ENCODE data around the gene DENND4A. TPM values are rescaled to one million over a fixed set of nuclear protein-coding genes. Genes with fewer than 3 reads are reported as not detected.

The DENND4A gene
- total RNA-seq, 1 experiment from 2014 or later: 14.4 TPM

DNA sequence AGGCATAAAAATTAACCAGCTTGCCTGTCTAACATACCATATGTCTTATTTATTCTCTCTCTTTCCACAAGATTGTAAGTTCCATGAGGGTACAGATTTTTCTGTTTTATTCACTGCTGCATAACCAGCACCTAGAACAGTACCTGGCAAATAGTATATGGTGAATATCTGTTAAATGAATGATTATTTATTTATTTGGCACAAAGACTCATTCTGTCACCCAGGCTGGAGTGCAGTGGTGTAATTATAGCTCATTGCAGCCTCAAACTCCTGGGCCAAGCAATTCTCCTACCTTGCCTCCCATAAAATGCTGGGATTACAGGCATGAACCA is 24.9 kb downstream of the DENND4A start:
- intact Hi-C loops (cut with micrococcal nuclease; ENCODE audit: unreplicated experiment) (no loop called here), in situ Hi-C loops (cut with HindIII; ENCODE audit: low pct_unique_long_range_greater_than_20kb, low sequenced_read_pairs) (no loop called here)
- POLR2A ChIA-PET: no interaction called here
- Histone ChIP-seq H3K9me3 (ENCODE audit: control insufficient read depth, insufficient read depth, low read depth, low read length) (no peaks in the 10 kb centered on the region), H3K4me1 (ENCODE audit: control insufficient read depth, insufficient read depth, low read length) (no peaks in the 10 kb centered on the region; the same call in 1 of the 2 replicates), H3K27ac (ENCODE audit: low read length) (no peak overlapping the region), H3K27me3 (ENCODE audit: control insufficient read depth, insufficient read depth, low read length) (no peaks in the 10 kb centered on the region), H3K36me3 (ENCODE audit: control insufficient read depth, insufficient read depth, low read length) (no peaks in the 10 kb centered on the region), H3K4me3 (ENCODE audit: low read depth in 2 of 2, low read length in 2 of 2) (no peak overlapping the region)
- DNase-seq (ENCODE audit: low read depth, low spot score): no peak
- ATAC-seq: no peak
- no peak for TF ChIP-seq POLR2AphosphoS5 (IDR thresholded peaks at IDR 0.05; ENCODE audit: low read depth, low read length)
- no TSS peak for BruUV-seq (replicated peaks)
- CTCF ChIA-PET: no interaction called here

DNA sequence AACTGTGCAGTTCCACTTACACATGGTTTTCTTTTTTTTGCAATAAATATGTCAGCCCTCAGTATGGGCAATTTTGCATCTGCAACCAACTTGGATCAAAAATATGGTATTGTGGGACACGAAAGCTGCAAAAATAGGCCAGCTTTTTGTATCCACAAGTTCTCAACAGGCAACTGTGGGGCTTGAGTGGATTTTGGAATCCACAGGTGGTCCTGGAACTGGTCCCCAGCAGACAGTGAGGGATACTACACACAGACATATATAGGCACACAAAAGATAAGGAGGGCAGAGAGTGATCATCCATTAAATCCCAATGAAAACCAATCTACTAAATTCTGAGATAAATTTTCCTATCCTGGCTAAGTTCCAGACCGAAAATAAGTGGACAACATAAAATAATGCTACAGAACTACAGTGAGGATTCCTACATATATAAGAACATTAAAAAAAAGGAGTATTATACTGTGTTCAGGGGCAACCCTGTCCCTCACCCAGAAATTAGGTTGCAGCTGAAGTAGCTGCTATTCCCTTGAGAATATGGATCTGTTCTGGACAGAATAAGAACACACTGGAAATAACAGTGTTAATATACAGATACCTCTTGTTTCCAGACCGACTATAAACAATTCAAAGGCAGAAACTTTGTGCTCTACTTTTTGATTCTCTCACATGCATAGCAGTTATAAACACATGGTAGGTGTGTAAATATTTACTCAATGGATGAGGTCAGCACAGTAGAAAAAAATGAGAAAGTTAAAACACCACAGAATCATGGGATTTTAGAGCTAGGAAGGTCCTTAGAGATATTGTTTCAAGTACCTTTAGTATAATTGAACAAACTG is 25.4 kb downstream of the DENND4A start:
- TF ChIP-seq TCF7L2 (IDR thresholded peaks at IDR 0.05; ENCODE audit: low read depth, low read length) (no peak), POLR2AphosphoS5 (IDR thresholded peaks at IDR 0.05; ENCODE audit: low read depth, low read length) (no peak), SIN3A (IDR thresholded peaks at IDR 0.05; ENCODE audit: borderline replicate concordance, insufficient read depth, low read depth, low read length) (no peak)
- TF ChIP-seq, protein P1, sequence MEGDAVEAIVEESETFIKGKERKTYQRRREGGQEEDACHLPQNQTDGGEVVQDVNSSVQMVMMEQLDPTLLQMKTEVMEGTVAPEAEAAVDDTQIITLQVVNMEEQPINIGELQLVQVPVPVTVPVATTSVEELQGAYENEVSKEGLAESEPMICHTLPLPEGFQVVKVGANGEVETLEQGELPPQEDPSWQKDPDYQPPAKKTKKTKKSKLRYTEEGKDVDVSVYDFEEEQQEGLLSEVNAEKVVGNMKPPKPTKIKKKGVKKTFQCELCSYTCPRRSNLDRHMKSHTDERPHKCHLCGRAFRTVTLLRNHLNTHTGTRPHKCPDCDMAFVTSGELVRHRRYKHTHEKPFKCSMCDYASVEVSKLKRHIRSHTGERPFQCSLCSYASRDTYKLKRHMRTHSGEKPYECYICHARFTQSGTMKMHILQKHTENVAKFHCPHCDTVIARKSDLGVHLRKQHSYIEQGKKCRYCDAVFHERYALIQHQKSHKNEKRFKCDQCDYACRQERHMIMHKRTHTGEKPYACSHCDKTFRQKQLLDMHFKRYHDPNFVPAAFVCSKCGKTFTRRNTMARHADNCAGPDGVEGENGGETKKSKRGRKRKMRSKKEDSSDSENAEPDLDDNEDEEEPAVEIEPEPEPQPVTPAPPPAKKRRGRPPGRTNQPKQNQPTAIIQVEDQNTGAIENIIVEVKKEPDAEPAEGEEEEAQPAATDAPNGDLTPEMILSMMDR (IDR thresholded peaks at IDR 0.05): no peak
- TF ChIP-seq, protein P2, sequence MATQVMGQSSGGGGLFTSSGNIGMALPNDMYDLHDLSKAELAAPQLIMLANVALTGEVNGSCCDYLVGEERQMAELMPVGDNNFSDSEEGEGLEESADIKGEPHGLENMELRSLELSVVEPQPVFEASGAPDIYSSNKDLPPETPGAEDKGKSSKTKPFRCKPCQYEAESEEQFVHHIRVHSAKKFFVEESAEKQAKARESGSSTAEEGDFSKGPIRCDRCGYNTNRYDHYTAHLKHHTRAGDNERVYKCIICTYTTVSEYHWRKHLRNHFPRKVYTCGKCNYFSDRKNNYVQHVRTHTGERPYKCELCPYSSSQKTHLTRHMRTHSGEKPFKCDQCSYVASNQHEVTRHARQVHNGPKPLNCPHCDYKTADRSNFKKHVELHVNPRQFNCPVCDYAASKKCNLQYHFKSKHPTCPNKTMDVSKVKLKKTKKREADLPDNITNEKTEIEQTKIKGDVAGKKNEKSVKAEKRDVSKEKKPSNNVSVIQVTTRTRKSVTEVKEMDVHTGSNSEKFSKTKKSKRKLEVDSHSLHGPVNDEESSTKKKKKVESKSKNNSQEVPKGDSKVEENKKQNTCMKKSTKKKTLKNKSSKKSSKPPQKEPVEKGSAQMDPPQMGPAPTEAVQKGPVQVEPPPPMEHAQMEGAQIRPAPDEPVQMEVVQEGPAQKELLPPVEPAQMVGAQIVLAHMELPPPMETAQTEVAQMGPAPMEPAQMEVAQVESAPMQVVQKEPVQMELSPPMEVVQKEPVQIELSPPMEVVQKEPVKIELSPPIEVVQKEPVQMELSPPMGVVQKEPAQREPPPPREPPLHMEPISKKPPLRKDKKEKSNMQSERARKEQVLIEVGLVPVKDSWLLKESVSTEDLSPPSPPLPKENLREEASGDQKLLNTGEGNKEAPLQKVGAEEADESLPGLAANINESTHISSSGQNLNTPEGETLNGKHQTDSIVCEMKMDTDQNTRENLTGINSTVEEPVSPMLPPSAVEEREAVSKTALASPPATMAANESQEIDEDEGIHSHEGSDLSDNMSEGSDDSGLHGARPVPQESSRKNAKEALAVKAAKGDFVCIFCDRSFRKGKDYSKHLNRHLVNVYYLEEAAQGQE (IDR thresholded peaks at IDR 0.05; ENCODE audit: insufficient read depth in 1 of 2, low read depth in 2 of 2, low read length in 1 of 2): no peak
- DNase-seq (ENCODE audit: low read depth, low spot score) (no peak), ATAC-seq (no peak)
- no TSS peak for BruUV-seq (replicated peaks)
- Histone ChIP-seq H3K27me3 (ENCODE audit: control insufficient read depth, insufficient read depth, low read length) (no peaks in the 10 kb centered on the region), H3K27ac (ENCODE audit: low read length) (no peak overlapping the region), H3K36me3 (ENCODE audit: control insufficient read depth, insufficient read depth, low read length) (no peaks in the 10 kb centered on the region), H3K9me3 (ENCODE audit: control insufficient read depth, insufficient read depth, low read depth, low read length) (no peaks in the 10 kb centered on the region), H3K4me3 (ENCODE audit: low read depth in 2 of 2, low read length in 2 of 2) (no peak overlapping the region), H3K4me1 (ENCODE audit: control insufficient read depth, insufficient read depth, low read length) (no peaks in the 10 kb centered on the region; the same call in 1 of the 2 replicates)
- intact Hi-C loops (cut with micrococcal nuclease; ENCODE audit: unreplicated experiment) (no loop called here), in situ Hi-C loops (cut with HindIII; ENCODE audit: low pct_unique_long_range_greater_than_20kb, low sequenced_read_pairs) (no loop called here)
- POLR2A ChIA-PET: no interaction called here
- CTCF ChIA-PET: no interaction called here

DNA sequence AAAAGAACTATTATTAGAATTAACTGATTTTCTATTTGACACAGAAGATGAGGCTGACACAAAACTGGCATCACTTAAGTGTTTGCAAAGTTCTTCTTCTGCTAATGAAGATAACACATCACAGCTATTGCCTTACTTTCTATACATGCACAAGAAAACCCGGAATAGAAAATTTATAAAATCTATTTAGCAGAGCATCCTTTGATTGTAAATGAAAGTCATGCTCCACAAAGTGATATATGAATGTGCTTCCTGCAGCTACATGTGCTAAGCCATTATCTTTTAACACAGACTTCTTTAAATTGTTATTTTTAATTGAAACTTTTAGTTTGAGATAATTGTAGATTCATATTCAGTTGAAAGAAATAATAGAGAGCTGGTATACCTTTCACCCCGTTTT is 27.0 kb downstream of the DENND4A start:
- in situ Hi-C loops (cut with HindIII; ENCODE audit: low pct_unique_long_range_greater_than_20kb, low sequenced_read_pairs) (no loop called here), intact Hi-C loops (cut with micrococcal nuclease; ENCODE audit: unreplicated experiment) (no loop called here)
- BruUV-seq (replicated peaks): no TSS peak
- no peak for TF ChIP-seq POLR2AphosphoS5 (IDR thresholded peaks at IDR 0.05; ENCODE audit: low read depth, low read length)
- TF ChIP-seq TCF7L2 (IDR thresholded peaks at IDR 0.05; ENCODE audit: low read depth, low read length): no peak
- TF ChIP-seq, protein P2 (IDR thresholded peaks at IDR 0.05; ENCODE audit: insufficient read depth in 1 of 2, low read depth in 2 of 2, low read length in 1 of 2): no peak
- TF ChIP-seq, protein P1 (IDR thresholded peaks at IDR 0.05): no peak
- no peak for TF ChIP-seq SIN3A (IDR thresholded peaks at IDR 0.05; ENCODE audit: borderline replicate concordance, insufficient read depth, low read depth, low read length)
- Histone ChIP-seq H3K36me3 (ENCODE audit: control insufficient read depth, insufficient read depth, low read length) (no peaks in the 10 kb centered on the region), H3K4me3 (ENCODE audit: low read depth in 2 of 2, low read length in 2 of 2) (no peak overlapping the region), H3K27me3 (ENCODE audit: control insufficient read depth, insufficient read depth, low read length) (no peaks in the 10 kb centered on the region), H3K4me1 (ENCODE audit: control insufficient read depth, insufficient read depth, low read length) (no peaks in the 10 kb centered on the region; the same call in 1 of the 2 replicates), H3K9me3 (ENCODE audit: control insufficient read depth, insufficient read depth, low read depth, low read length) (no peaks in the 10 kb centered on the region), H3K27ac (ENCODE audit: low read length) (no peak overlapping the region)
- POLR2A ChIA-PET: interaction anchor here (0.5 kb wide), 1 partner anchor 13 kb away, joined by 4 read pairs; no protein-coding TSS in a partner anchor
- ATAC-seq: no peak
- DNase-seq (ENCODE audit: low read depth, low spot score): no peak
- CTCF ChIA-PET: no interaction called here

Data from Panc1 (cell line).